Thyroid gland (tissue), 4 donors: Measurements from ENCODE around the gene CARMIL1.

ENCODE experiments used
- CTCF ChIP-seq, 6 experiments: fragments of 200-600 bp in 3 of 6; fragments of 450-650 bp in 3 of 6; sonication (generic) in 3 of 6; IDR thresholded peaks; one replicate each; pipeline ENCODE4 v1.5.1; 2016 to 2019; ENCODE audit warnings: antibody characterized with exemption in 6 of 6, mild to moderate bottlenecking in 2 of 6, inconsistent platforms in 1 of 6, moderate library complexity in 1 of 6
- POLR2A ChIP-seq, 2 donors: fragments of 450-650 bp; IDR thresholded peaks; one replicate each; pipeline ENCODE4 v1.6.1; 2017; ENCODE audit warnings: antibody characterized with exemption in 2 of 2, mild to moderate bottlenecking in 2 of 2, moderate library complexity in 1 of 2

- no peak for TF ChIP-seq CTCF (IDR thresholded peaks at IDR 0.05)
- no peak for TF ChIP-seq POLR2A (IDR thresholded peaks at IDR 0.05)
Observed at GRCh38 chr6:25257686-25258348, 21.4 kb upstream of the CARMIL1 start.
